Activated CD4-positive, CD25-positive, alpha-beta regulatory T cell treated with anti-CD3 and anti-CD28 coated beads, Interleukin-2, amount 50 U/mL, for 24 hours (primary cell): ENCODE data around the gene OR4A47.
"Not testable (repeated sequence)": the region's sequence is repeated elsewhere in the genome, so short reads cannot be mapped to it uniquely, and the experiment has no call there.

ENCODE experiments used
- ATAC-seq, 2 donors: fragments of 150-1000 bp; cut with Tn5 transposase; one replicate each; pipeline ENCODE4 v1.10.0; 2021; ENCODE audit warnings: mild to moderate bottlenecking in 1 of 2, moderate library complexity in 1 of 2

Gene OR4A47, protein sequence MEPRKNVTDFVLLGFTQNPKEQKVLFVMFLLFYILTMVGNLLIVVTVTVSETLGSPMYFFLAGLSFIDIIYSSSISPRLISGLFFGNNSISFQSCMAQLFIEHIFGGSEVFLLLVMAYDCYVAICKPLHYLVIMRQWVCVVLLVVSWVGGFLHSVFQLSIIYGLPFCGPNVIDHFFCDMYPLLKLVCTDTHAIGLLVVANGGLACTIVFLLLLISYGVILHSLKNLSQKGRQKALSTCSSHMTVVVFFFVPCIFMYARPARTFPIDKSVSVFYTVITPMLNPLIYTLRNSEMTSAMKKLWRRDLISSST

DNA sequence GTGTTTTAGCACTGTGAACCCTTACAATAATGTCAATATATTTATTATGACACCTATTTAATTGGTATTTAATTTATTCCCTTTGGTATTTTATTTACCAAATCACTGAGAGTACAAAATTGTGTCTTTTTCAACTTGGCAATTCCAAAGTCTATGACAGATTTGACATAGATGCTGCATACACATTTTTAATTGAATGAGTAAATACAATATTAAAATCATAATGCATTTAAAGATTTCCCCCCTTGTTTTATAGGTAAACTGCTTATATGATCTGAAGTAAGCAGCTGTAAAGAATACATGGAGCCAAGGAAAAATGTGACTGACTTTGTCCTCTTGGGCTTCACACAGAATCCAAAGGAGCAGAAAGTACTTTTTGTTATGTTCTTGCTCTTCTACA, at the start of gene OR4A47:
OR4A47 (plus strand) TSS at position 301 of the 400 bp plus-strand sequence; CDS start at position 301, 0 bp downstream.
- ATAC-seq: not testable (repeated sequence)

DNA sequence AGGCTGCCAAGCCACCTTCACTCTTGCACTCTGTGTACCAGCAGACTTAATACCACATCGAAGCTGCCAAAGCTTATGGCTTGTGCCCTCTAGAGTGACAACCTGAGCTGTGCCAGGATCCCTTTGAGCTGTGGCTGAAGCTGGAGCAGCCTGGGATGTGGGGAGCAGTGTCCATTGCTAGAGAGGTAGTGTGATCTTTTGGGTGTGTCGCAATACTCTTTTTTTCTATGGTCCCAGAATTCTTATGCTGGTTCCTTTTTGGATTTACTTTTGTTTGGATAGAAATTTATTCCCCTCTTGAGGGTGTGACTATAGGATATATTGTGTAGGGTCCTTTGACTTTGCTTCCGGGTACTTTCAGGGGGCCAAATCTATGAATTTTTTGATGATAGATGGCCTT, 32.7 kb upstream of the OR4A47 start:
- ATAC-seq: not testable (repeated sequence)

DNA sequence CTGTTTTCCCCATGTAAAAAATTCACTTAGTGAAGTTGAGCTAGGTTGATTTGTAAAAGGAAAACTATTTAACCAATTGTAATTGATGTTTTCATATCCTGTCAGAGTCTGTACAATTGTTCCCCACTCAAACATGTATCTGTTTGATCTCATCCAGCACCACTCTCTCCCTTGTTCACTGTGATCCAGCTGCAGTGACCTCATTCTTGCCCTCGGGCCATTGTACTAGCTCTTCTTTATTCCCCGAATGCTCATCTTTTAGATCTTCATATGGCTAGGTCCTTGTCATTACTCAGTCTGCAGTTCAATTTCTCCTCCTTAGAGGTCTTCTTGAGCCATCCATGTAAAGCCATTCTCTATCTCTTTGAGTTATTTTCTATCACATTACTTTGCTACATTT, 14.6 kb upstream of the OR4A47 start:
- ATAC-seq: not testable (repeated sequence)

DNA sequence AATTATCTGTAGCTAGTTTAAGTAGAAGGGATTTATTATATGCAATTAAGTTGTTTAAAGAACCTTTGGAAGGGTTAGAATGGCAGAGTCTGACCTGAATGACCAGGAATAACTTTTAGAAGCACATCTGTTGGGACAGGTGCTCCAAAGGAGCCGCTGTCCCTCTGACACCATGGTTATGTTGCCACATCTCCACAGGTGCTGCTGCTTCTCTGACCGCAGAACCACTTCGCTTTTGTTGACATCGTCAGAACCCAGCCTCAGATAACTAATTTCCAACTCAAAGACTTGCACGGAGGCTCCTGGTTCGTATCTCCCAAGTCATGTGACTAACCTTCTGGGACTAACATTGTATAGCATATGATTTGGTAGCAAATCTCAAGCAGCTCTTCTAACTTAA, 13.9 kb upstream of the OR4A47 start:
- ATAC-seq: not testable (repeated sequence)

DNA sequence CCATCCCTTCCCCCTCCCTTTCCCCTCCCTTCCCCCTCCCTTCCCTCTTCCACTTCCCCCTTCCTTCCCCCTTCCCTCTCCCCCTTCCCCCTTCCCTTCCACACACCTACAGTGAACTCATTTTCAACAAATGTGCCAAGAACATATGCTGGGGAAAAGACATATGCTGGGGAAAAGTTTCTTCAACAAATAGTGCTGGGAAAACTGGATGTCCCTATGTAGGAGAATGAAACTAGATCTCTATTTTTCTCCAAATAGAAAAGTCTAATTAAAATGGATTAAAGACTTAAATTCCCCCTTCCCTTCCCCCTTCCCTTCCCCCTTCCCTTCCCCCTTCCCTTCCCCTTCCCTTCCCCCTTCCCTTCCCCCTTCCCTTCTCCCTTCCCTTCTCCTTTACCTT, 17.6 kb downstream of the OR4A47 start:
- ATAC-seq: not testable (repeated sequence)

DNA sequence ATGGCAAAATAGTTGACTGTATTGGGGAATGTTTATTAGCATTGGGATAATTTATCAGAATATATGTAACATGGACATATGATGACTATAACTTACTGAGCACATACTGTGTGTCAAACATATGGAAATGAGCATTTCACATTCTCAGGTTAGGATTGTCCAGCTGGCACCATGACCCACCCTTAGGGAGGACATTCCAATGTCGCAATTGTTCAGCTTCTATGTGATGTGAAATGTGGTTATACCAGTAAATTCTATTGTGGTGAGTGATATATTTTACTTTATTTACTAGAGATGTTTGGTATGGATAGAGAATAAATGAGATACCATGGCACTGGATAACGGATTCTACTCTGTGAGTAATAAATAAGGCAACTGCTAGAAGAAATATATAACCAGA, 50.4 kb downstream of the OR4A47 start:
- ATAC-seq: no peak
